ENCODE measurements around the gene IRF5.
"Not testable (repeated sequence)": the region's sequence is repeated elsewhere in the genome, so short reads cannot be mapped to it uniquely, and the experiment has no call there.

IRF5 gene

DNA sequence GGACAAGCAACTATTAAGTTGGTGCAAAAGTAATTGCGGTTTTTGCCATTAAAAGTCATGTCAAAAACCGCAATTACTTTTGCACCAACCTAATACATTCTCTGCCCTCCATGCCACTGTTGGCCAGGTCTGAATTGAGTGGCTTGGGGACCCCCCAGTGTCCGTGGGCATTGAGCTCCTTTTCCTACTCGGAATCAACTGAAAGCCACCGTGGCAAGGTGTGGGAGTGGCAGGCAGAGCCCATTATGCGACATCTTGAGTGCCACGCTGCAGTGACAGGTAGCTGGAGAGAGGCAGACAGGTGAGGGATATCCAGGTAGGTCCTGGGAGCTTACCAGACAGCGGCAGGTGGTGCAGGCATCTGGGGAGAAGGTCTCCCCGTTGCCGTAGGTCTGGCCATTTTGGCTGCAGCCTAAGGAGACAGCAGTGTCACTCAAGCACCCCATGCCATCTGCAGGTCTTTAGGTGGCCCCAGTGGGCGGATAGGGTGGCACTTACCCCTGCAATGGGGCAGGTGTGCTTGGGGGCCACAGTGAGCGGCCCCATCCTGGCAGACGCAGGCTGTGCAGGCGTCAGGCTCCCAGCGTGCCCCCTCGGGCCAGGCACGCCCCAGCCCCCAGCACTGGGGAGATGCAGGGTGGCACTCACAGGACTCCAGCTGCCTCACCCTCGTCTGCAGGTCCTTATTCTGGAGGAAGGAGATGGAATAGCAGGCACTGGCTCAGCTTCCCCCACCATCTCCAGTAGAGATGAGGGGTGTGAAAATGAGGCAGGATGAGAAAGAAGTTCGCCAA is 30.8 kb upstream of the IRF5 start:
- DNase-seq = no peak

DNA sequence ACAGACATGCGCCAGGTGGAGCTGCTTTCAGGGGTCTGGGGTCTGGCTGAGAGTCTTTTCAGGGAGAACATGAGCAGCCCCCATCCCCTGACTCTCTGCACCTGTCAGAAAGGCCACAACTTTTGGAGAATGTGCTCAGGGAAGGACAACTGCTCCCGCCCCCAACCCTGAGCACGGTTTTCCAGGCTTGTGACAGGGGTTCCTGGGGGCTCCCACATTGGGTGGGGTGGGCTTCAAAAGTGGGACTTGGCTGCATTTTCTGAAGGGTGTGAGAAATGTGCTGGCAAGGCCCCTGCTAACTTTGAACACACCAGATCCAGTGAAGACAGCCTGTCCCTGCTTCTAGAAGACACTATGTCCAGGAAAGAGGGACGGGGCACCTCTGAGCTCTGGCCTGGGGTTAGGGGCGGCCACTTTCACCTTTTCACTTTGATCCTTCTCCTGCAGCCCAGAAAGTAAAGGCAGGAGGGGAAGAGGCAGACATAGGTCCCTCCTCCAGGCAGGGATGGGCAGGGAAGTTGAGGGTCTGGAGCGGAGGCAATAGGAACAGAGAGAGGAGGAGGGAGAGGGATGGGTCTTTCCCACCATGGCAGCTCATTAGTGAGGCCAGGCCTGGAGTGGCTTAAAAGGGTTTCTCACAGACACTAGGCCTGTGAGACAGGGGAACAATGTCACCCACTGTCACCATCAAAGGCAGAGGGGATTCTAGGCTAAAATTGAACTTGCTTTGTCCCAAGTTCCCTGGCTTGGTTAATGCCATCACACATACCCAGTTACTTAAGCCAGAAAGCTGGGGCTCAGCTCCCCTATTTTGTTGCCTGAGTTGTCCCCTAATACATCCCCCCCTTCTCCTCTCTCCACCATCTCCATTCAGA is 28.7 kb upstream of the IRF5 start:
- DNase-seq = no peak

DNA sequence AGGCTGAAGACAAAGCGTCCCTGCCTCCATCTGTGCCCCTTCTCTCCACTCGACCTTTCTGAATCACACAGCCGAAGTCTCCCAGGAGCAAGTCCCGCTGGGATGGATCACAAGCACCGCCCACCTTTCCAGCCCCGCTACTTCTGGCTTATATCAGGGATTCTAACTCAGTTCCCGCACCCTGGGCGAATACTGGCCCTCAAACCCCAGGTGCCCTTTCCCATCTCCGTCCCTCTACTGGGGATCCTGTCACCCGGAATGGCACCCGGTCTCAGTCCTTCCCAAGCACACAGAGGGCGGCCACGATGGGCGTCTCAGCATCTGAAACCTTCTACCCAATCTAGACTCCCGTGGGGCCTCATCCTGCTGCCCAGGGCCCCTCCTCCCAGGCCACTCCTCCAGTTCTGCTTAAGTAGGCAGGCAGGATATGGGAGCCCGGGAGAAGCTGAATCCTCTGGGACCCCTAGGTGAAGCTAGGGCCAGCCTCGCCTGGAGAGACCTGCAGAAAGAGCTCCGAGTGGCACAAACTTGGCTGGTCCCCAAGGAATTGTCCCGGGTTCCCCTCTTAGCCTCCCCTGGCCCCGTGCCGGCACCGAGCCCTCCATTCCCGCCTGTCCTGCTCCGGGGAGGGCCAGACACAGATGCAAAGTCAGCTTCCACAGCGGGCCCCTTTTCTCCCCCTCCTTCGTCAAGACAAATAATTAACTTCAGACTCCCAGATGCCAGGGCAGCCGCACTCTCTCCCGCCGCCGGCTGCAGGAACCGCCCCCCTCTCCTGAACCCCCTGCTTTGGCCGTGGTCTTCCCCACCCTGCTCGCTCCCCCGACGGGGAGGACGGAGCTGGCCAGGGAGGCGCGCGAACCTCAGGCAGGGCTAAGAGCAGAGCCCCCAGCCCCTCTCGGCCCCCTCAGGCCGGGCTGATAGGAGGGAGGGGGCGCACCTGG is 27.8 kb upstream of the IRF5 start:
- no peak for DNase-seq

DNA sequence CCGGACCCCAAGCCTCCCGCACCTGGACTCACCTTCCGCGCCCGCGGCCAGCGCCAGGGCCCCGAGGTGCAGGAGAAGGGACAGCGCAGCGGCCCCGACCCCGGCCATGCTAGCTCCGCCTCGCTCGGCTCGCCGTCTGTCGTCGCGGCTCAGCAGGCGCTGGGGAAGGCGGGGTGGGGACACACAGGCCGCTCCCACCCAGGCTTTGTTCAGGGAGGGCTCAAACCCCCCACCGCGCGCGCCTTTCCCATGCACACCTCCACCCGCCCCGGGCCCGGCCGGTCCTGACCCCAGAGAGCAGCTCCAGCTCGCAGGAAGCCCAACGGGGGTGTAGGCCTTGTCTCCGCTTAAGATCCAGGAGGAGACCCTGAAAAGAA is 27.2 kb upstream of the IRF5 start, which contains the start of gene KCP:
KCP (minus strand) TSS at position 141 of the 377 bp plus-strand sequence; CDS start at position 108, 33 bp downstream.
- DNase-seq = no peak

- DNase-seq = no peak
These were observed 26.2 kb upstream of the IRF5 start for GRCh38 chr7:128911423-128912031.

DNA sequence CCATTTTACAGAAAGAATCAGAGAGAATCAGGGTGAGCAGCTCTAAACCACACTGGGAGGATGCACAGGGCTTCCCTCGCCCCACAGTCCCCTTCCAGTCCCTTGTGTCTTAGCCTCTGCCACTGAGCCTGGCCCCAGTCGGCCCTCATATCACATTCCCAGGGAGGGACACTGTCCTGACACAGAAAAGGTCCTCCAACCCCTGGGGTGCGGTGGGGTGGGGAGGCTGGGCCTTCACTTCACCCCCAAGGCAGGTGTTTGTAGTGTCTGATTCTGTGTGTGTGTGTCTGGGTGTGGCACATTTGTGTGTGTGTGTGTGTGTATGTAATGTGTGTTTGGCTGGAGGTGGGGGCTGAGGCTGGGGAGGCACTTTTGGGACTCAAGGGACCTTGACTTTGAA is 25.4 kb upstream of the IRF5 start:
- DNase-seq = no peak

DNA sequence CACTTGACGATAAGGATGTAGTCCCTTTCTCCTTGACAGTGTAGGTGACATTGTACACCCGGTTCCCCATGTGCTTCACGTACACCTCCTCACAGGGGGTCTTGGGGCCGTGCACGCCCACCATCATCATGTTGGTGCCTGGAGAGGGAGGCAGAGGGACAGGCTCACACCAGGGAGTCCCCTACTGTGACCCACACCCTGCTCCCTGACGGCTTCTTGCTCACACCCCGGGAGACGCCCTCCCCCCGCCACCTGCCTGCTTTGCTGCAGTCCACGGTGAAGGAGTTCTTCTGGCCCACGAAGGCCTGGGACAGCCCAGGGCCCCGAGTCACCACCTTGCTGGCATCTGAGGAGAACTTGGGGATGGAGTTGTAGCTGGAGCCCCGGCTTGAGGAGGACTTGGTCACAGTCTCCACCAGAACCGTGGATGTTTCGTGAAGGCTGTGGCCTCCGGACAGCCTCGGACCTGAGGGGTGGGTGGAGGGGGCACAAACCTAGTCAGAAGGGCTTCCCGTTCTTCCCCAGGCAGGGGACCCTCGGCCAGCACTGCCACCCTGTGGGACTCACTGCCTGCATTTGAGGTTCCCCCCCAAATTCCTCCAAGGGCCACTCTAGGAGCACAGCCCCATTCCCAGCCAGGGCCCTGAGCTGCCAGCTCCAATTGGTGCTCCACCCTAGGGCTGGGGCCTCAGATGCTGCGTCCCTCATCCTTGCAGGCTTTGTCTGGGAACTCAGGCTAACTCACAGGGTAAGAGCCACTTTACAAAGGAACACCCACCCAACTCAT is 24.8 kb upstream of the IRF5 start:
- DNase-seq = not testable (repeated sequence)

- no peak for DNase-seq
These were observed 23.7 kb upstream of the IRF5 start for GRCh38 chr7:128913870-128914565.

DNA sequence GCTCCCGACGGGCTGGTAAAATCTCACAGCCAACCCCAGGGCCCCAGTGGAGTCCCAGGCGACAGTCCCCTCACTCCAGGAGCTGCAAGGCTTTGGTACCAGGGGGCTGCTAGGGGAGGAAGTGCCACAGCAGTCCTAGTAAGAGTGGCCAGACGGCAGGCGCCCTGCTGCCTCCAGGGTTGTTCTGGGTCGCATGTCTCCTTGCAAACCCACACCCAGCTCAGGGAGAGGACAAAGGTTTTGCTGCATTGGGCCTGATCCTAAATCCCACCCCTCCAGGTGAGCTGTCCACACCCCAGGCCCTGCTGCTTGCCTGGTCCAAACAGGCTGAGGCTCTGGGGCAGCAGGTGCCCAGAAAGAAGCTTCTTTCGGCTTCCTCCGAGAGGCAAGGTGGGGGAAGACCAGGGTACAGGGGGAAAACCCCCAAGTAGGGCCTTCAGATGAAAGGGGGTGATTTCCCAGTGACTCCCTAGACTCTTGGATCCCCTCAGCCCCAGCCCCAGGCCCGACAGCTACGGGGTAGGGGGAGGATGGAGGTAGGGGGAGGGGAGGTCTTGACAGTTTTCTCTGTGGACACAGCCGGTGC is 23.1 kb upstream of the IRF5 start:
- DNase-seq = no peak

DNA sequence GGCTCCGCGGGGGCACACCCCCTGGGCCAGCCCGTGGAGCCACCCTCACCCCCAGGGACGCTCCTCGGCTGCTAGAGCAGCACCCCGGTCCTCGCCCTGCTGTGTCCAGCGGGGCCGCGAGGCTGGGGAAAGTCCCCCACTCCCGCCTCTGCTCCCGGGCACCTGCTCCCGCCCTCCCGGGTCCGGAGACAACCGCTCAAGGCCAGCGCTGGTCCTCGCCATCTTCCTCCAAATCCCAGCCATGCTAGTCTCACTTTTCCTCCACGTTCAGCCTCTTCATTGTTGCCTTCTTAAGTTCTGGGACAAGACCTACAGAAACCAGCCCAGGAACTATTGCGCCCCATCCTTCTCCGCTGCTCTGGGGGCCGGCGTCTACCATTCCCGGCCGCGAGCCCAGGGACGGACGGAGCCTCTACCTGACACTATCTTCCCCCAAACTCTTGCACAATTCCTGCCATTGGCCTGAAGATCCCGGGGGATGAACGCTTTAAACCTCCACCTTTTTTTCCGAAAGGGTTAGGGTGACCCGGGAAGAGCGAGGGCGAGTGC is 22.4 kb upstream of the IRF5 start:
- no peak for DNase-seq

DNA sequence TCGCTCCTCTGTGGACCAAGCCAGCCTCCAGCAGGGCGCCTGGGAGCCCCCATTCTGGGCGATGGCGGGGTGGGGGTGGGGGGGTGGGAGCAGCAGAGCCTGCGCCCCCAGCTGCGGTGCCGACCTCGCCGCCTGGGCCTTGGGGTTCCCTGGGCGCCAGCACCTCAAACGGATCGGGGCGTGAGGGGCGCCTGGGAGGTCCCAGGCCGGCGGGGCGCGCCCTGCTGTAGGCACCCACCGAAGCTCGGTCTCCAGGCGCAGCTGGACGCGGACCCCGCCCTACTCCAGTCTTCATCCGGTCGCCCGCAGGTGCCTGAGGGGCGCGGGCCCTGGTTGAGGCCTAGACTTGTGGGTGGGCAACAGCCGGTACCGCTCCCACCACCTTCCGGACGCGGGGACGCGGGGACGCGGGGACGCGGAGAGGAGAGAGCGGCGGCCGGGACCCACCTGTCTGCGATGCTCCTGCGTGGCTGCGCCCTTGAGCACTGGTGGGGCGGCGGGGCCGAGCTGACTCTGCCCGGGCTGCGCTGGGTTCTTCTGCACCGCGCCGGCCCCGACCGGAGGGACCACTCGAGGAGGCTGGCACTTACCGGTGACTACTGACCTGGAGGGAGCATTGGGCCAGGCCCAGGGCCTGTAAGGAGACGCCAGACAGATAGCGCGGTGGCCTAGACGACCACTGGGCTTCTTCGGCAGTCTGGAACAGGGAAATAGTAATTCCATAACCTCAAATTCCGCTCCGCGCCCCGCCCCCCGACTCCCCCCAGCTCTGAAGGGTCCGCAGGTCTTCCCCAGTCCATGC is 21.7 kb upstream of the IRF5 start:
- no peak for DNase-seq

- DNase-seq = no peak
These were observed 21.1 kb upstream of the IRF5 start for GRCh38 chr7:128916643-128916915.

DNA sequence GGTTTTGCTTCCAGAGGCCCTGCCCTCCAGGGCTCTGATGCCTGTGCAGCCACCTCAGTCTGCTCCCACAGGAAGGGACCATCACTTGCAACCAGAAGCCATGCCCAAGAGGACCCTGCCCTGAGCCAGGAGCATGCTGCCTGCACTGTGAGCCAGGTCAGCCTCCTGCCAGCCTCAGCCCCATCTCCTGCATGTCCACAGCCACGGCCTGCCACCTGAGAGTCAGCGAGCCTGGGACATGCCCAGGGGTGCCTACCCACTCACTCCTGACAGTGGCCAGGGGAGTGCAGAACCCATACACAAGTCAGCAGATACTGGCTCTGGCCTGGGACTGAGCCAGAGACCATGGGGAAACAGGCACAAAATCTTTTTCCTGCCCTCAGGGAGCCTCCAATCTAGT is 20.6 kb upstream of the IRF5 start:
- no peak for DNase-seq

DNA sequence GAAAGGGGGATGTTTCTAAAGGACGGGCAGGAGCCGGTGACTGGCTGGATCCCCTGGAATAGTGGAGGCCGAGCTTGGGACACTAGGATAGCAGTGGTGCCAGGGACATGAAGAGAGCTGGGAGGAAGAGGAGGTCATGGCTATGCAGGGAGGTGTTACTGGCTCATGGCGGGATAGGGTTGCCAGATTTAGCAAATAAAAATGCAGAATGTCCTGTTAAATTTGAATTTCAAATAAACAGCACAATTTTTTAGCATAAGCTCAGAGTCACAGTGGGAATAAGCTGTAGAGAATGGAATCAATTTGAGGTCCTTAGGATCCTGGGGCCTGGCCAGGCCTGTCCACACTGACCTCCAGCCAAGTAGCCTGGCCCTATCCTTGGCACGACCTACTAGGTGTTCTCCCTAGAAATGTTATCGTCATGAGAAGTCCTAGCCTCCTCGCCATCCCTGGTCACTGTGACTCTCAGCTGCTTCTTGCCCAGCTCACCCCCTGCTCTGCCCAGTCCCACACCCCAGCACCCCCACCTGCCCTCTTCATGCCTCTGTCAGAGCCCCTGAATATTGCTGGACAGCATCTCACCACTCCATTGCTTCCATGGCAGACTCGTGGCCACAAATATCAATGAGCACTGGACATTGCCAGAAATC is 19.6 kb upstream of the IRF5 start:
- DNase-seq = no peak

- DNase-seq = no peak
These were observed 18.5 kb upstream of the IRF5 start for GRCh38 chr7:128919241-128919640.

- no peak for DNase-seq
These were observed 17.6 kb upstream of the IRF5 start for GRCh38 chr7:128919881-128920799.

GRCh38 chr7:128920913-128921582 is 16.7 kb upstream of the IRF5 start:
- DNase-seq = no peak

Measured in NCI-H1048 (cell line).